Nephron (organoid): ENCODE data around the gene IL3.

Source experiments
- H3K27ac Mint-ChIP-seq, 3 experiments: 2 replicates each; pipeline ENCODE4 v1.8.0; 2020; ENCODE audit warnings: mixed read lengths in 3 of 3, mild to moderate bottlenecking in 2 of 3, moderate library complexity in 1 of 3
- H3K27me3 Mint-ChIP-seq: 2 replicates; pipeline ENCODE4 v1.8.0; 2021; ENCODE audit warnings: low read depth, mild to moderate bottlenecking, moderate library complexity, mixed read lengths
- H3K36me3 Mint-ChIP-seq: 2 replicates; pipeline ENCODE4 v1.8.0; 2020; ENCODE audit warnings: low read depth, mixed read lengths
- H3K4me1 Mint-ChIP-seq: 2 replicates; pipeline ENCODE4 v1.8.0; 2020; ENCODE audit warnings: mixed read lengths
- H3K4me3 Mint-ChIP-seq, 3 experiments: 2 replicates each; pipeline ENCODE4 v1.8.0; 2020; ENCODE audit warnings: mild to moderate bottlenecking in 3 of 3, mixed read lengths in 3 of 3, moderate library complexity in 2 of 3
- H3K9me3 Mint-ChIP-seq: 2 replicates; pipeline ENCODE4 v1.8.0; 2020; ENCODE audit warnings: mixed read lengths
- CTCF ChIP-seq, 3 experiments: fragments of 200-600 bp; sonication (generic); IDR thresholded peaks; one replicate each; pipeline ENCODE4 v1.5.0; 2021; ENCODE audit warnings: antibody characterized with exemption in 3 of 3; ENCODE audit not compliant: unreplicated experiment in 3 of 3

The IL3 gene

GRCh38 chr5:132098621-132099020 lies 38.2 kb downstream of the IL3 start:
- Mint-ChIP-seq H3K27ac (no peak overlapping the region), H3K4me1 (peaks cover 8% of the 10 kb centered on the region), H3K36me3 (no peaks in the 10 kb centered on the region), H3K9me3 (no peaks in the 10 kb centered on the region), H3K4me3 (no peak overlapping the region), H3K27me3 (peaks cover 6% of the 10 kb centered on the region)
- TF ChIP-seq CTCF (IDR thresholded peaks at IDR 0.05; ENCODE audit: unreplicated experiment in 3 of 3) = no peak

DNA sequence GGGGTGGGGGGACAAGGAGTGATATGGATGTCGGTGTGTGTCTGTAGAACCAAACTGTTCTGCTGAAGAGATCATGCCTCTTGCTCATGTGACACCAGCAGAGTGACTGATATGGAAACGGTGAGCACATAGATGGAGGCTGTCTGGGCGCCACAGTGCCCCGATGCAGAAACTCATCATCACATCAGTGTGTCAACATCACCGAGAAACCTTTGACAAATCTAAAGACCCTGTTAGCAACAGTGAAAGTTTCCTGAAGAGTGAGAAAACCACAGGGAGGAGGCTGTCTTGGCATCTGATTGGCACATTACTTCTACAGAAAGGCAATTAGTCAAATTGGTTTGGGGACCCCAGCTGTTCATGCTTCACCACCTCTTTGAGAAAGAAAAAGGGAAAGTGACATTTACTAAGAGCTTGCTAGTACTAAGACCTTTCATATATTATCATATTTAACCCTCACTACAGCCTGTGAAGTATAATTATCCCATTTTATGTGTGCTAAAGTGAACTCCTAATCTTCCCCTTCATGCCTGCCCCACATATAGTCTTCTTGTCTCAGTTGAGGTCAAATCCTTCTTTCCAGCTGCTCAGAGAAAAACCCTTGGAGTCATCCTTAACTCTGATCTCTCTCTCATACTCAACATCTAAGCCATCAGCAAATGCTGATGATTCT lies 38.8 kb downstream of the IL3 start:
- Mint-ChIP-seq H3K4me1 (peaks cover 2% of the 10 kb centered on the region), H3K27me3 (peaks cover 6% of the 10 kb centered on the region), H3K36me3 (no peaks in the 10 kb centered on the region), H3K9me3 (no peaks in the 10 kb centered on the region), H3K4me3 (no peak overlapping the region), H3K27ac (no peak overlapping the region)
- TF ChIP-seq CTCF (IDR thresholded peaks at IDR 0.05; ENCODE audit: unreplicated experiment in 3 of 3) = no peak

GRCh38 chr5:132099905-132100304 lies 39.5 kb downstream of the IL3 start:
- no peaks in the 10 kb centered on the region for H3K9me3 Mint-ChIP-seq
- no peaks in the 10 kb centered on the region for H3K36me3 Mint-ChIP-seq
- no peaks in the 10 kb centered on the region for H3K4me1 Mint-ChIP-seq
- no peak for TF ChIP-seq CTCF (IDR thresholded peaks at IDR 0.05; ENCODE audit: unreplicated experiment in 3 of 3)
- no peak overlapping the region for H3K27ac Mint-ChIP-seq
- H3K27me3 Mint-ChIP-seq = peaks cover 6% of the 10 kb centered on the region
- H3K4me3 Mint-ChIP-seq = no peak overlapping the region

DNA sequence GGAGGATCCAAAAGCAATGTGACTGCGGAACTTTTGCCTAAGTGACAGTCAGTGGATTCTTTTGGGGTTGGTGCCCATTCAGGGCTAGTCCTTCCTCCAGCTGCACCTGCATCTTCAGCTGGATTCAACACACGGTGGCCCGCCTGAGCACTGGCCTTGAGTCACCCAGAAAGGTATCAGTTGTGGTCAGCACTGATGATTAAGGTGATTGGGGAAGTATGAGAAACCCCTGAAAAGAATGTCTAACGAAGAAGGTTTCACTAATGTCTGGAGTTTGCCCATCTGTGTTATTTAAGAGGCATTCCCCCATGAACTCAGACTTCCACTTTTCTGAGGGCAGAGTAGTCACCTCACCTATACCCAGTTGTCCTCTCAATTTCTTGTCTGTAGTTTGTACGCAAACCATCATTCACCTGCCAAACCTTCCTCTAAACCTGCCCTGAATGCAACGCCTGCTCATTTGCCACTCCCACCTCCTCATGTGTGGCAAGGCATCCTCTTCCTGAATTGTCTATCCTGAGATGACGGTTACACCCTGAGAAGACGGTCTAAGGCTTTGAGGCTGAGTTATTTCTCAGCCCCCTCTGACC lies 40.3 kb downstream of the IL3 start:
- no peak overlapping the region for H3K4me3 Mint-ChIP-seq
- TF ChIP-seq CTCF (IDR thresholded peaks at IDR 0.05; ENCODE audit: unreplicated experiment in 3 of 3) = no peak

GRCh38 chr5:132101385-132101880 lies 41.0 kb downstream of the IL3 start:
- H3K36me3 Mint-ChIP-seq = no peaks in the 10 kb centered on the region
- H3K9me3 Mint-ChIP-seq = no peaks in the 10 kb centered on the region
- H3K4me1 Mint-ChIP-seq = no peaks in the 10 kb centered on the region
- no peak overlapping the region for H3K27ac Mint-ChIP-seq
- no peak for TF ChIP-seq CTCF (IDR thresholded peaks at IDR 0.05; ENCODE audit: unreplicated experiment in 3 of 3)
- H3K27me3 Mint-ChIP-seq = peaks cover 6% of the 10 kb centered on the region
- H3K4me3 Mint-ChIP-seq = no peak overlapping the region

More for the DNA sequence above, 40.3 kb downstream of the IL3 start:
- H3K27me3 Mint-ChIP-seq = peaks cover 6% of the 10 kb centered on the region
- H3K27ac Mint-ChIP-seq = no peak overlapping the region
- no peaks in the 10 kb centered on the region for H3K36me3 Mint-ChIP-seq
- no peaks in the 10 kb centered on the region for H3K9me3 Mint-ChIP-seq
- H3K4me1 Mint-ChIP-seq = no peaks in the 10 kb centered on the region
